SHP77 treated with DMSO at 0.1 percent for 48 hours (cell line): ENCODE measurements around the gene LMAN1.

ENCODE experiments used
- DNase-seq: peaks from one replicate; lab custom pipeline; 2025; lab: John Stamatoyannopoulos, UW

Gene LMAN1

GRCh38 chr18:59358712-59359575, at the start of gene LMAN1:
Gene LMAN1, minus strand, starts transcription at chr18:59359265. Its CDS starts 21 bp downstream, at chr18:59359244.
- DNase-seq: peak; percentile 83

- peak; percentile 93 for DNase-seq
Measured at GRCh38 chr18:59402432-59403090, 43.5 kb upstream of the LMAN1 start.

GRCh38 chr18:59400407-59400806, 41.3 kb upstream of the LMAN1 start:
- no peak for DNase-seq

- DNase-seq: no peak
Measured at GRCh38 chr18:59395226-59396175, 36.4 kb upstream of the LMAN1 start.

- DNase-seq: no peak
Measured at GRCh38 chr18:59393381-59393780, 34.3 kb upstream of the LMAN1 start.

- no peak for DNase-seq
Measured at GRCh38 chr18:59388817-59389216, 29.8 kb upstream of the LMAN1 start.

- DNase-seq: peak; percentile 73
Measured at GRCh38 chr18:59387687-59388565, 28.9 kb upstream of the LMAN1 start.

- no peak for DNase-seq
Measured at GRCh38 chr18:59386909-59387686, 28.0 kb upstream of the LMAN1 start.

GRCh38 chr18:59385191-59385590, 26.1 kb upstream of the LMAN1 start:
- no peak for DNase-seq

GRCh38 chr18:59383851-59384250, 24.8 kb upstream of the LMAN1 start:
- peak; percentile 73 for DNase-seq

GRCh38 chr18:59382383-59382782, 23.3 kb upstream of the LMAN1 start:
- no peak for DNase-seq

- no peak for DNase-seq
Measured at GRCh38 chr18:59381949-59382348, 22.9 kb upstream of the LMAN1 start.

- no peak for DNase-seq
Measured at GRCh38 chr18:59380706-59381105, 21.6 kb upstream of the LMAN1 start.

GRCh38 chr18:59379772-59380522, 20.9 kb upstream of the LMAN1 start:
- no peak for DNase-seq

- no peak for DNase-seq
Measured at GRCh38 chr18:59377613-59378337, 18.7 kb upstream of the LMAN1 start.

GRCh38 chr18:59376351-59376935, 17.4 kb upstream of the LMAN1 start:
- DNase-seq: no peak

- DNase-seq: no peak
Measured at GRCh38 chr18:59374128-59374527, 15.1 kb upstream of the LMAN1 start.

- no peak for DNase-seq
Measured at GRCh38 chr18:59372975-59373374, 13.9 kb upstream of the LMAN1 start.

GRCh38 chr18:59360381-59360780, 1.3 kb upstream of the LMAN1 start:
- no peak for DNase-seq
